ENCODE data around the gene FCHSD2. TPM values are rescaled to one million over a fixed set of nuclear protein-coding genes. Genes with fewer than 3 reads are reported as not detected.

The FCHSD2 gene
- total RNA-seq, 1 donor from 2014 or later: 59.0 TPM

GRCh38 chr11:72975778-72976521 is 166.2 kb downstream of the FCHSD2 start:
- H3K4me1 ChIP-seq: peaks cover 39% of the 10 kb centered on the region
- DNase-seq: no peak
- peak; percentile 75 for ATAC-seq
- no peak for TF ChIP-seq CTCF (IDR thresholded peaks at IDR 0.05)
- peaks cover 12% of the 10 kb centered on the region for H3K36me3 ChIP-seq
- no peaks in the 10 kb centered on the region for H3K9me3 ChIP-seq
- no peak overlapping the region for H3K4me3 ChIP-seq
- intact Hi-C loops (cut with DNase I): no loop called here
- no peaks in the 10 kb centered on the region for H3K27me3 ChIP-seq (ENCODE audit: low read depth)
- H3K27ac ChIP-seq: peak overlapping the region; percentile 62

GRCh38 chr11:72974487-72975205 is 167.5 kb downstream of the FCHSD2 start:
- no peaks in the 10 kb centered on the region for H3K27me3 ChIP-seq (ENCODE audit: low read depth)
- no peak overlapping the region for H3K4me3 ChIP-seq
- no peak for TF ChIP-seq CTCF (IDR thresholded peaks at IDR 0.05)
- peak overlapping the region; percentile 10 for H3K27ac ChIP-seq
- peaks cover 4% of the 10 kb centered on the region for H3K36me3 ChIP-seq
- ATAC-seq (no peak), DNase-seq (no peak)
- H3K9me3 ChIP-seq: no peaks in the 10 kb centered on the region
- intact Hi-C loops (cut with DNase I): no loop called here
- H3K4me1 ChIP-seq: peaks cover 38% of the 10 kb centered on the region

DNA sequence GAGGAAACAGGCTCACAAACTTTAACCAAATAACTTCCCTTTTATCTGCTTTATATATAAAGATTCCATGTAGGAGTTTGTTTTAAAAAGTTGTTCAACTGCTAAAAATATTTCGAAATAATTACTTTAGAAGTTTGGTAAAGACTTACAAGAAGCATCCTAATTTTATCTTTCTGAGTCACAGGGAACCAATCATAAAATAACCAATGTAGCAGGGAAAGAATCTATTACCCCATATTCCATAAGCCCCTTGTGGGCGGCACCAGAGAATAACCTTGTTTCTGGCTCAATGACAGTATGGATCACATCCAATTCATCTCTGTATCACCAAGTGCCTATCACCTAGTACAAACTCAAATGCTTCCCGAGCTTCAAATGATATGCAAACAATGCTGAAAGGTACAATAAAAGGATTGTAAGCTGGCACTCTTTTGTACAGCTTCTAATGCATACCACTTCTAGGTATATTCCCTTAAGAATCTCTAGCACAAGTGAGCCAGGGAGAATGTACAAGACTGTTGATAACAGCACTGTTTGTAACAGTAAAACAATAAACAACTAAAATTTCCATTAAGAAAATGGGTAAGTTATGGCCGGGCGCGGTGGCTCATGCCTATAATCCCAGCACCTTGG is 169.5 kb downstream of the FCHSD2 start:
- ATAC-seq (no peak), DNase-seq (no peak)
- no peaks in the 10 kb centered on the region for H3K9me3 ChIP-seq
- no peaks in the 10 kb centered on the region for H3K36me3 ChIP-seq
- H3K4me1 ChIP-seq: peaks cover 38% of the 10 kb centered on the region
- intact Hi-C loops (cut with DNase I): no loop called here
- no peaks in the 10 kb centered on the region for H3K27me3 ChIP-seq (ENCODE audit: low read depth)
- no peak for TF ChIP-seq CTCF (IDR thresholded peaks at IDR 0.05)
- no peak overlapping the region for H3K4me3 ChIP-seq
- H3K27ac ChIP-seq: no peak overlapping the region

GRCh38 chr11:72971192-72971967 is 170.7 kb downstream of the FCHSD2 start:
- no peak overlapping the region for H3K27ac ChIP-seq
- no peak for DNase-seq
- intact Hi-C loops (cut with DNase I): no loop called here
- no peak overlapping the region for H3K4me3 ChIP-seq
- H3K9me3 ChIP-seq: no peaks in the 10 kb centered on the region
- no peaks in the 10 kb centered on the region for H3K27me3 ChIP-seq (ENCODE audit: low read depth)
- no peak for ATAC-seq
- H3K4me1 ChIP-seq: peaks cover 33% of the 10 kb centered on the region
- TF ChIP-seq CTCF (IDR thresholded peaks at IDR 0.05): no peak
- no peaks in the 10 kb centered on the region for H3K36me3 ChIP-seq

DNA sequence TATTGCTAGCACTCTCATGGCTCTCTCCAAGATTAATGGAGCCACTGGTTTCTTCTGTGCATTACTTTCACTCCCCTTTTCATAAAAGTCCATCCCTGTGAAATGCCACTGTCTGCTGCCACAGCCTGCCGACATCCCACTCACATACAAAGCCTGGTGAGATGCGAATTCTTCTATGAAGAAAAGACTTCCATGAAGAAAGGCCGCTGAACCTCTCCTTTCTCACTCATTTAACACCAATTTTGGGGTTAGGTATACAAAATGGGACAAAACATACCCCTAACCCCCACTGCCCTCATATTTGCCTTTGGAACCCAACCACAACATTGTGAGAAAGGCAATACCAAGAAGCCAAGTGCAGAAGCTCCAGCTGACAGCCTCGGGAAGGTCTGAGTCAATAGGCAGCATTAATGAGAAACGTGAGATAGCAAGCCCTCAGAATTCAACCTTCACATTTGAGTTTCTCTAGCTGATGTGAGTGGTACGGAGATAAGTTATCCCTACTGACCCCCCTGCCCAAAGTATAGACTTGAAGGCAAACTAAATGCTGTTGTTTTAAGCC is 171.5 kb downstream of the FCHSD2 start:
- no peaks in the 10 kb centered on the region for H3K9me3 ChIP-seq
- TF ChIP-seq CTCF (IDR thresholded peaks at IDR 0.05): no peak
- H3K4me1 ChIP-seq: peaks cover 25% of the 10 kb centered on the region
- DNase-seq (no peak), ATAC-seq (no peak)
- no peaks in the 10 kb centered on the region for H3K36me3 ChIP-seq
- H3K27ac ChIP-seq: no peak overlapping the region
- no peak overlapping the region for H3K4me3 ChIP-seq
- H3K27me3 ChIP-seq (ENCODE audit: low read depth): no peaks in the 10 kb centered on the region
- intact Hi-C loops (cut with DNase I): no loop called here
